SK-N-MC (cell line): ENCODE measurements around the gene UBE2F.
A peak's percentile ranks its signal among the peaks of the same experiment; 100 is the strongest.

Source experiments
- DNase-seq: peaks from one replicate; pipeline ENCODE4 v3.0.0-alpha.2; 2011; ENCODE audit warnings: low read depth, low spot score
- H3K27ac ChIP-seq: fragments of 200-600 bp; sonication (generic); 2 replicates; pipeline ENCODE4 v1.5.1; 2016; ENCODE audit warnings: mixed run types
- H3K36me3 ChIP-seq: fragments of 200-600 bp; sonication (generic); 2 replicates; pipeline ENCODE4 v1.6.1; 2017; ENCODE audit warnings: antibody characterized with exemption, low read length, mixed read lengths; ENCODE audit not compliant: insufficient read depth
- H3K4me3 ChIP-seq: fragments of 200-600 bp; sonication (generic); 2 replicates; pipeline ENCODE4 v1.5.1; 2016
- H3K9ac ChIP-seq: fragments of 200-600 bp; sonication (generic); 2 replicates; pipeline ENCODE4 v1.8.0; 2017; ENCODE audit warnings: mixed run types, mixed read lengths; ENCODE audit not compliant: insufficient read length
- H3K9me3 ChIP-seq: fragments of 200-600 bp; sonication (generic); 2 replicates; pipeline ENCODE4 v1.6.1; 2017; ENCODE audit warnings: low read depth, mild to moderate bottlenecking, antibody characterized with exemption, low read length, moderate library complexity, mixed read lengths
- EZH2 ChIP-seq: fragments of 200-600 bp; sonication (generic); IDR thresholded peaks from one replicate; pipeline ENCODE4 v1.6.1; 2017; ENCODE audit warnings: antibody characterized with exemption
- FOXP2 ChIP-seq: optimal IDR thresholded peaks from 2 replicates; pipeline ENCODE3; 2011; ENCODE audit warnings: mild to moderate bottlenecking, moderate library complexity; ENCODE audit not compliant: insufficient read depth; ENCODE audit errors: extremely low read length, control extremely low read depth
- POLR2AphosphoS5 ChIP-seq: IDR thresholded peaks from 2 replicates; pipeline ENCODE4 v1.6.1; 2012; ENCODE audit warnings: mild to moderate bottlenecking, low read depth, low read length, borderline replicate concordance

Gene UBE2F

DNA sequence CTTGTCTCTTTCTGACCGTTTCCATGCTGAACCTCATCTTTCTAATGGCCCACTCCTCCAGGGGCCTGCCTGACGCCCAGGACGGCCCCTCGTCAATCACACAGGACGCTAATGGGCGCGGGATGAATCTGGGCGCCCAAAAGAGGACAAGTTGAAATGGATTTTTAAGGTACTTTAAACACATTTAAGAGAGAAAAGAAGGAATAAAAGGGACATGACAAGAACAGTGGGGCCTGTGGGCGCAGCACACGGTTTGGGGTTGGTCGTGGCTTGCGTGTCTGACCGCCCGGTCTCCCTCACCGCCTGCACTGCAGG lies 607 bp upstream of the UBE2F start:
- H3K4me3 ChIP-seq, result peak overlapping the region; percentile 74
- H3K27ac ChIP-seq, result no peak overlapping the region
- H3K9me3 ChIP-seq, result peaks cover 2% of the 10 kb centered on the region
- DNase-seq, result no peak
- H3K9ac ChIP-seq, result peak overlapping the region; percentile 11
- TF ChIP-seq FOXP2, result no peak
- no peak for TF ChIP-seq EZH2
- TF ChIP-seq POLR2AphosphoS5, result no peak
- H3K36me3 ChIP-seq, result no peaks in the 10 kb centered on the region

DNA sequence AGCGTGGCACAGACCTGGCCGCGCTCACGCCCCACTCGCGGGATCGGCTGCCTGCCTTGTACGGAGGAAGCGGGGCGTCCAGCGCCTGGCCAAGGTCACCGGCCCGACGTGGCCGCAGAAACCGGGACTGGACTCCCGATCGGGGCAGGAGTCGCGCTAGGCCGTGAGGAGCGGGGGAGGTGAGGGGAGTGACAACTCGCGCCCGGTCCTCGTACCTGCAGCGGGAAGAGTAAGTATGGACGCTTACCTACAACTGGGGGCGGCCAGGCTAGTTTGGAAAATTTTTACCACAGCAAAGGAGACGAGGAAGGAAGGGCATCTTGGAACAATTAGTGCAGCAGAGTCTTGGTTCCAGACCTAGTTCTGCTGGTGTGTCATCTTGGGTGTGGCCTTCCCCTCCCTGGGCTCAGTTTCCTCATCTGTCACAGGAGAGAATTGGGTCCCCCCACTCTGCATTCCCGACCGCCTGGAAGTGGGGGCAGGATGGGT lies 693 bp downstream of the UBE2F start:
- Histone ChIP-seq H3K4me3 (peak overlapping the region; percentile 89), H3K36me3 (no peaks in the 10 kb centered on the region), H3K9me3 (peaks cover 1% of the 10 kb centered on the region; the same call in 1 of the 2 replicates), H3K9ac (peak overlapping the region; percentile 83), H3K27ac (no peak overlapping the region)
- DNase-seq, result no peak
- no peak for TF ChIP-seq FOXP2
- TF ChIP-seq EZH2, result no peak
- no peak for TF ChIP-seq POLR2AphosphoS5

DNA sequence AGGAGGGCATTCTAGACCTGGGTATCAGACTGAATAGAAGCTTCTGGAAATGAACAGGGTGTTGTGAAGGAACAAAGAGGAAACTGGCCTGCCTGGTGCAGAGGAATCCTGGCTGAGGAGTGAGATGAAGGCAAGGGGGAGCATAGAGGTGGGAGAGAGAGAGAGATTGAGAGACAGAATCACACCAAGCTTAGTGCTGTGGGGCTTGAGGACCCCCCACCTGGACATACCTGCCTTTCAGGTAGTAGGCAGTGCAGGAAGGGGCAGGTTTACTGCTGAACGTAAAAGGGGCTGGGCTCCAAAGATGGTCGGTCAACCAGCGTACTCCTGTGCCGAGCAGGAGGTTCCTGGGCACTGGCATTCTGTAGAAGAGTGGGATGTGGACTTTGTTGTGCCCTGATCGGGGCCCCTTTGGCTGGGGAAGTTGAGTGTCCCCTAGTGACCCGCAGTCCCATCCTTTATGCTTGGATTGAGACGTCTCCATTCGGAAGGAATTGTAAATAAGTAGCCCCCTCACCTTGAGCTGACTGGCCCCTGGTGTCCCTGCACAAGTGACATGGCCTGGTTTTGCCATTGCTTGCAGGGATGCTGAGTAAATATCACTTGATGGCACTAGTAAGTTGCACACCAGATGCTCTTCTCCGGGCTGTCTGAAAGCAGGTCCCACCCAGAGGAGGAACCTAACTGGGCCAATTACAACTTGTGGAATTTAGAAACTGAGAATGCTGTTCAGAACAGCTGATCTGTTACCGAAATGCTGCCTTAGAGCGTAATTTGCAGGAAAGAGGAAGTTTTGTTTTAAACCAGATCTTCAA lies 1.4 kb downstream of the UBE2F start:
- no peak for TF ChIP-seq EZH2
- peaks cover 3% of the 10 kb centered on the region; the same call in 1 of the 2 replicates for H3K36me3 ChIP-seq
- no peak for DNase-seq
- H3K4me3 ChIP-seq, result peak overlapping the region; percentile 89
- H3K27ac ChIP-seq, result no peak overlapping the region
- H3K9me3 ChIP-seq, result no peaks in the 10 kb centered on the region
- peak overlapping the region; percentile 83 for H3K9ac ChIP-seq

- Histone ChIP-seq H3K9ac (no peak overlapping the region), H3K9me3 (no peaks in the 10 kb centered on the region), H3K27ac (no peak overlapping the region), H3K36me3 (peaks cover 15% of the 10 kb centered on the region), H3K4me3 (no peak overlapping the region)
- TF ChIP-seq POLR2AphosphoS5, result no peak
- DNase-seq, result no peak
These were observed 4.8 kb downstream of the UBE2F start for GRCh38 chr2:237971661-237972060.

GRCh38 chr2:237972211-237972610 lies 5.4 kb downstream of the UBE2F start:
- TF ChIP-seq EZH2 (no peak), POLR2AphosphoS5 (no peak), FOXP2 (no peak)
- Histone ChIP-seq H3K36me3 (peaks cover 15% of the 10 kb centered on the region), H3K9ac (no peak overlapping the region), H3K9me3 (no peaks in the 10 kb centered on the region), H3K27ac (no peak overlapping the region), H3K4me3 (no peak overlapping the region)
- DNase-seq, result no peak

GRCh38 chr2:237972936-237973335 lies 6.1 kb downstream of the UBE2F start:
- Histone ChIP-seq H3K36me3 (peaks cover 15% of the 10 kb centered on the region), H3K27ac (peak overlapping the region; percentile 54; the same call in 1 of the 2 replicates), H3K9ac (no peak overlapping the region), H3K4me3 (no peak overlapping the region), H3K9me3 (no peaks in the 10 kb centered on the region)
- DNase-seq, result no peak
- TF ChIP-seq EZH2 (no peak), POLR2AphosphoS5 (no peak), FOXP2 (no peak)

DNA sequence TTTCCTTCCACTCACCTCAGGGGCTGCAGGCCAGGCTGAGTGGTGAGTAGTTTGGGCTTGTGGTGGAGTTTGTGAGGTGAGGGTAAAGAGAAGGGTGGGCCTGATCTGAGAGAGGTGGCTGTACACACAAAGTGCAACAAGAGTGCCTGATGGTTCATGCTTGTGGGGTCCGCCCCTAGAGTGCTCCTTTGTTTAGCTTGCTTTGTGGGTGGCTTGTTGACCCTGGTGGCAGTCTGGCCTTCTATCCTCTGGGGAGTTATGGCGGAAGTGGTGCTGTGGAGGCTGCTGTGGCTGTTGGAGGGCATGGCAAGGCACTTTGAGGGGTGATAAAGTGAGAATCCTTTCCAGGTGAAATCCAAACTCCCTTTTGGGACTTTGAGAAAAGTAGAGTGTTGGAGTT lies 10.6 kb downstream of the UBE2F start:
- H3K9ac ChIP-seq, result no peak overlapping the region
- H3K9me3 ChIP-seq, result no peaks in the 10 kb centered on the region
- no peak overlapping the region for H3K4me3 ChIP-seq
- TF ChIP-seq FOXP2, result no peak
- no peak for TF ChIP-seq EZH2
- no peak for TF ChIP-seq POLR2AphosphoS5
- H3K36me3 ChIP-seq, result peaks cover 15% of the 10 kb centered on the region
- DNase-seq, result no peak
- H3K27ac ChIP-seq, result no peak overlapping the region

DNA sequence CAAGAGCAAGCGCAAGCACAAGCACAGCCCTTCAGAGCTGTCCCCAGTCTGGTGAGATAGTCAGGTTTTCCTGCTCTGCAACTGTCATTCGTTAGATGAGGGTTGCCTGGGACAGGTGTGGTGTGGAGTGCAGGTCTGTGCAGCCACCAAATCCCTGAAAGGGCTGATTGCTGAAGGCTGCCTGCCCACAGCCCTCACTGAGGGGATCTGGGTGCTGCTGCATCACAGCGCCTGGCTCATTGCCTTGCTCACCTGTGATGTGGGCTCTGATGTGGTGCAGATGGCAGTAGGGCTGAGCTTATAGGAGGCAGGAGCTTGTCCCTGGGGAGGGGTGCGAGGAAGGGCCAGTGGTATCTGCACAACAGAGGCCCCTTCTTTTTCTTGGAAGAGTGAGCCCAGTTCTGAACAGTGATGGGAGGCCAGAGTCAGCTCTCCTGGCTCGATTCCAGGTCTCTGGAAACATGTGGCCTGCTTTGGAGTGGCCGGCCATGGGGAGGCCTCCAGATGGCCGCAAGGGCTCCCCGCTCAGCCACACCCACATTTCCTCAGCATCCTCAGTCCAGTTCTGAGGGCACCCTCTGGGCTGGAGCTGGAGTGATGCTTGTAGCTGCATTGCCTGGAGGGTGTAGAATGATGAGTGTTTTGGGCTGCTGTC lies 11.4 kb downstream of the UBE2F start:
- TF ChIP-seq FOXP2, result no peak
- no peak for TF ChIP-seq POLR2AphosphoS5
- H3K4me3 ChIP-seq, result no peak overlapping the region
- H3K9ac ChIP-seq, result no peak overlapping the region
- no peaks in the 10 kb centered on the region for H3K9me3 ChIP-seq
- no peak for DNase-seq
- no peak overlapping the region for H3K27ac ChIP-seq
- peaks cover 12% of the 10 kb centered on the region for H3K36me3 ChIP-seq

DNA sequence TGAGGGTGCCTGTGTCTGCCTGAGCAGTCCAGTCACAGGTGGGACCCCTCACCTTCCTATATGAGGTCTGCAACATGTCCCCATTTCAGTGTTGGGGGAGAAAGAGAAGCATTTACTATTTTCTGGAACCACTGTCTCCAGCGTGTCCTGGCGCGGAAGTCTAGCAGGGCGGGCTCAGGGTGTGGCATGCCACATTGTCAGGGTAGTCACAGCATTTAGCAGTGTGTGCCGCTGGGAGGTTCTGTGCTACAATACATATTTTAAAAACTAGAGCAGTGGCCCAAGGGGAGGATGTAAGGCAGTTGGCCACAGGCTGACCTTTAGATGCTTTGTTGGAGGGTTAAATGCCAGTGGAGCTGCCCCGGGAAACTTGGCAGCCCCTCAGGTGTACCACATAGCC lies 12.5 kb downstream of the UBE2F start:
- no peak for DNase-seq
- Histone ChIP-seq H3K4me3 (no peak overlapping the region), H3K27ac (no peak overlapping the region), H3K9ac (no peak overlapping the region), H3K36me3 (peaks cover 9% of the 10 kb centered on the region; the same call in 1 of the 2 replicates), H3K9me3 (no peaks in the 10 kb centered on the region)
- no peak for TF ChIP-seq FOXP2
- no peak for TF ChIP-seq EZH2
- TF ChIP-seq POLR2AphosphoS5, result no peak
